Large intestine (tissue), 3 donors: ENCODE results near the gene C14orf119. TPM values are rescaled to one million over a fixed set of nuclear protein-coding genes. Genes with fewer than 3 reads are reported as not detected.

Source experiments
- DNase-seq, 2 donors: peaks; one replicate each; pipeline versions ENCODE4 v3.0.0 to v3.0.0-alpha.2; 2013
- H3K27ac ChIP-seq: one replicate; pipeline ENCODE4 v1.5.1; 2013; ENCODE audit warnings: low read length
- H3K27me3 ChIP-seq: 2 replicates; pipeline ENCODE4 v1.6.1; 2013; ENCODE audit warnings: low read length; ENCODE audit not compliant: control insufficient read depth, insufficient read depth
- H3K36me3 ChIP-seq: 2 replicates; pipeline ENCODE4 v1.6.1; 2013; ENCODE audit warnings: low read length; ENCODE audit not compliant: control insufficient read depth, insufficient read depth
- H3K4me1 ChIP-seq: one replicate; pipeline ENCODE4 v1.6.1; 2013; ENCODE audit warnings: low read length; ENCODE audit not compliant: control insufficient read depth, insufficient read depth
- H3K4me3 ChIP-seq: one replicate; pipeline ENCODE4 v1.5.1; 2013; ENCODE audit warnings: low read length
- H3K9me3 ChIP-seq: one replicate; pipeline ENCODE4 v1.6.1; 2013; ENCODE audit warnings: mild to moderate bottlenecking, low read depth, low read length, moderate library complexity; ENCODE audit not compliant: control insufficient read depth
- WGBS: methylation state at CpG from one replicate; pipeline ENCODE4 v1.1.5; 2013; ENCODE audit warnings: low lambda C conversion rate; ENCODE audit not compliant: insufficient coverage; 5-methylcytosine and 5-hydroxymethylcytosine counted together
- polyA plus RNA-seq: library from polyadenylated mRNA; unstranded; fragments of 120-200 nt; gene quantifications from one replicate; pipeline ENCODE4 v1.2.1, GENCODE V29; 2013

C14orf119 gene
- polyA plus RNA-seq, 1 donor: 60.9 TPM

DNA sequence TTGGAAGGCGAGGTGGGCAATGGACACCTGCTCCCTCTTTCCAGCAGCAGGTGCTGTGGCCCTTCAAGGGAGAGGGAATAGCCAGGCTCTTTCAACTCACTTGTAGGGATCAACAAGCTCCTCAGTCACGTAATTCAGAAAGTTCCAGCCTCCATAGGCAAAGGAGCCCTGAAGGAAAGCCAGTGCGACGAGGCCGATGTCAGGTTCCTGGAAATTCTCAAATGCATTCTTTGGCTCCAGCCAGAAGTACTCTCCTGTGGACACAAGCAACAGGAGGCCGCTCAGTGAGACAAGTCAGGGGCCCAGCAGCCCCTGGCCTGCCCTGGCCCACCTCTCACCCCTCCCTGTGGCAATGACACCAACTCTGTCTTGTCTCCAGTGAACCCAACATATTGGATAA, 45.1 kb downstream of the C14orf119 start:
- Histone ChIP-seq H3K4me3 (no peak overlapping the region), H3K9me3 (no peaks in the 10 kb centered on the region), H3K36me3 (peaks cover 54% of the 10 kb centered on the region), H3K27me3 (no peaks in the 10 kb centered on the region), H3K4me1 (no peaks in the 10 kb centered on the region), H3K27ac (no peak overlapping the region)
- DNase-seq: no peak
- no CpG with 5 or more reads among the region's 6 CpGs for WGBS

DNA sequence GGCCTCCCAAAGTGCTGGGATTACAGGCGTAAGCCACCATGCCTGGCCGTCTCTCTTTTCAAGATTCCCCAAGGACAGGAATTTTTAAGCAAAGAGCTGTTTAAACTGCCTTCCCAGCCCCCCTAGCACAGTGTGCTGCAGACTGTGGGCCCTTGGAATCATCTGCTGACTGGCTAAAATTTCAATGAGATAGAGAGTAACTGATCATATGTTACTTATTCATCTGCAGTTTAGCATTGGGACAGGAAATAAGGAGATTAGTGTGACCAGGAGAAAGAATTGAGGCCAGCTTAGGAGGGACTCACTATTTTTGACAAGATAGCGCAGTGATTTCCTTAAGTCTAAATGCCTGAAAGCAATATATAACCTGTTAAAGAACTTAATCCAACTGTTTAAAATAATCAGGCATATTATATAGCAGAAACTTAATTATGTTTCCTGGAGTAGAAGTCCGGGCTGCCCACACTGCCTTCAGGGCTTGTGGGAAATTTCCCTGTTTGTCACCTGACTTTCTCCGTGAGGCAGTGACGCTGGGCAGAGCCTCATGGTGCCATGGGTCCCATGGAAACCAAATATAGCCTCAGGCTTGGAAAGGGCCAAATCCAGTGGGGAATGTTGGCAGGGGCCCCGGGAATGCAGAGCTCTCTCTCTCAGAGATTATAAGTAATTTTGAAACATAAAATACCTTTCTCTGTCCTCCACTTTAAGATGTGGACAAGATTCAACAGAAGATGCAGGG, 46.6 kb downstream of the C14orf119 start:
- no peak overlapping the region for H3K27ac ChIP-seq
- H3K9me3 ChIP-seq: no peaks in the 10 kb centered on the region
- WGBS: no CpG with 5 or more reads among the region's 7 CpGs
- DNase-seq: peak in 1 of 2 donors; percentile 27
- H3K4me1 ChIP-seq: peaks cover 6% of the 10 kb centered on the region
- peaks cover 44% of the 10 kb centered on the region for H3K36me3 ChIP-seq
- H3K4me3 ChIP-seq: no peak overlapping the region
- no peaks in the 10 kb centered on the region for H3K27me3 ChIP-seq

DNA sequence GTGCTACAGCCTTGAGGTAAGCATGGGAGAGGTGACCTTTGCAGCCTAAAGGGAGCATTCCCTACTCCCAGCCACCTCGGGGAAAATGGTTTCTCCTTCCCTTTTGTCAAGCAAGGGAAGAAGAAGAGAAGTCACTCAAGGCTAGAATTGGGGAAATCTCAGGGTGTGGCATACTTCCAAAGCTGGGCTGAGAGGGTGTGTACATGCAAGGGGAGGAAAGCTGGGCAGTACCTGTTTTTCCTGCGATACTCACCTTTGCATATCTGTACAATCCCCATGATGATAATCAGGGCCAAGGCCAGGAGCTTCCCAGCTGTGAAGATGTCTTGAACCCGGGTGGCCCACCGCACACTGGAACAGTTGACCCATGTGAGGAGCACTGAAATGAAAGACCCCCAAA, 47.5 kb downstream of the C14orf119 start:
- no peak overlapping the region for H3K4me3 ChIP-seq
- peaks cover 6% of the 10 kb centered on the region for H3K4me1 ChIP-seq
- DNase-seq: no peak
- H3K27me3 ChIP-seq: no peaks in the 10 kb centered on the region
- H3K27ac ChIP-seq: no peak overlapping the region
- WGBS: no CpG with 5 or more reads among the region's 4 CpGs
- H3K9me3 ChIP-seq: no peaks in the 10 kb centered on the region
- peaks cover 41% of the 10 kb centered on the region for H3K36me3 ChIP-seq

DNA sequence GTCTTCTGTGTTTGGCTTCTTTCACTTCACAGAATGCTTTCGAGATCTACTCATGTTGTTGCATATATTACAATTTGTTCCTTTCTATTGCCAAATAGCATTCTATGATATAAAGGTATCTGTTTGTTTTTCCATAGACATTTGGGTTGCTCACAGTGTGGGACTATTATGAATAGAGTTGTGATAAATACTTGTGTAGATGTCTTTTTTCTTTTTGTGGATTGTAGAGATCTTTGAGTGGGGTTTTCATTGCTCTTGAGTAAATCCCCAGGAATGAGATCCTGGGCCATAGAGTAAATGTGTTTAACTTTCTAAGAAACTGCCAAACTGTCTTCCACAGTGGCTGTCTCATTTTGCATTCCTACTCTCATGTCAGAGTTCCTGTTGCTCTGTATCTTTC, 48.6 kb downstream of the C14orf119 start:
- no peak overlapping the region for H3K27ac ChIP-seq
- H3K4me3 ChIP-seq: no peak overlapping the region
- H3K9me3 ChIP-seq: no peaks in the 10 kb centered on the region
- WGBS: no CpG with 5 or more reads among the region's 1 CpG
- H3K4me1 ChIP-seq: peaks cover 6% of the 10 kb centered on the region
- DNase-seq: no peak
- peaks cover 33% of the 10 kb centered on the region for H3K36me3 ChIP-seq
- H3K27me3 ChIP-seq: no peaks in the 10 kb centered on the region

DNA sequence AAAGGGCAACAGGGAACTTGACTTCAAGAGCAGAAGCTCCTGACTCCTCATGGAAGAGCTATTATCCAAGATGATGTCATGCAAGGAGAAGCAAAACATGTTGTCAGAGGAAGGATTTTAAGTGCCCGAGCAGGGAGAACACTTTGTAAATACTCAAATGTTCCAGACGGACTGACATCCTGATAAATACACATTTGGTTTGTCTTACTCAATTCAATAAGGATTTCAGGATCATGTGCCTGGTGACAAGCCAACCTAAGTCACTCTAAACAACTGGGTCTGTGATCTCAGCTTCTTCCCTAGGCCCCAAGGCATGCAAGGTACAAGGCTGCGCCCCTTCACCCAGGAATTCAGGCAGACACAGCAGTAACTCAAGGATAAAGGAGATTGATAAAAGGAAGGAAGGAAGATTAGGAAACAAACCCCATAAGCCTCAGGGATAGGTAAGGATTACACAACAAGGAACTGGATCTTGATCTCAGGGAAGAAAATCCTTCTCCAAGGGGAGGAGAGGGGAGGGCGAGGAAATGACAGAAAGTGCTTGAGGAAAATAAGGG, 50.6 kb downstream of the C14orf119 start:
- Histone ChIP-seq H3K9me3 (no peaks in the 10 kb centered on the region), H3K4me3 (no peak overlapping the region), H3K36me3 (peaks cover 22% of the 10 kb centered on the region), H3K27ac (peak overlapping the region; percentile 80), H3K27me3 (no peaks in the 10 kb centered on the region), H3K4me1 (peaks cover 6% of the 10 kb centered on the region)
- no CpG with 5 or more reads among the region's 4 CpGs for WGBS
- DNase-seq: peak; percentile 85 to 91

DNA sequence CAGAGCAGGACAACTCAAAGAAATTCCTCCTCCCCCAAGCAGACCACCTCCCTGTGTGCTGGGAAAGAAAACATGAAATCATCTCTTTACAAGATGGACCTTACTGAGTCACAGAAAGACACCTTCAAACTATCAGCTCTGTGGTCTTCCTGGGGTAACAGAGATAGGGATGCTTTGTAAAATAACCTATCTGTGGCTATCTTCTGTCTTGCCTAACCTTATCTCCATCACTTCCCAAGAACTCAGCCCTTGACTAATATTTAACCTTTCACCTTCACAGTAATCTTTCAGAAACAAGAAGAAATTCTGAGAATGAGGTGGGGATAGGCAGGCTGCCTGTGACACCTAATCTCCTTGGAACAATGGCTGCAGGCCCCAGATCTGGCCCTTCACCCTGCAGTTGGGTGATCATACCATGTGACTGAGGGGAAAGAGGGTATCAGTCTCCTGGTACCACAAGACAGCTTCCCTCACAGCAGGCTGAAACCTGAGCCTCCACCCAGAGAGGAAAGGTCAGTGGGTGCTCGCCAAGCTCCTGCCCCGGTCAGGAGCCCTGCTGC, 51.1 kb downstream of the C14orf119 start:
- peaks cover 6% of the 10 kb centered on the region for H3K4me1 ChIP-seq
- peak overlapping the region; percentile 80 for H3K27ac ChIP-seq
- H3K9me3 ChIP-seq: no peaks in the 10 kb centered on the region
- DNase-seq: peak; percentile 44 to 57
- H3K36me3 ChIP-seq: peaks cover 27% of the 10 kb centered on the region
- H3K27me3 ChIP-seq: no peaks in the 10 kb centered on the region
- H3K4me3 ChIP-seq: no peak overlapping the region
- WGBS: no CpG with 5 or more reads among the region's 2 CpGs

DNA sequence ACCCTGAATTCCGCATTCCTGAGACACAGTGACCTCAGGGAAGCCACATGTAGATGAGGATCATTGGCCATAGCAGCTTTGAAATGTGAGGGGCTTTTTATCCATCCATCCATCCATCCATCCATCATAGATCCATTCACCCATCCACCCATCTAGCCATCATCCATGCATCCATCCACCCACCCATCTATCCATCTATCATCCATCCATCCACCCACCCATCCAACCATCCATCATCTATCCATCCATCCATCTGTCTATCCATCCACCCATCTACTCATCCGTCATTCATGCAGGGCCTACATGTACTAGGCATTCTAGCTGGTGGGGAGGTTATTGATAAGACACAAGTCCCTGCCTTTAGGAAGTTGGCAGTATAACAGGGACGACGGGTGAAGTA, 51.7 kb downstream of the C14orf119 start:
- H3K9me3 ChIP-seq: no peaks in the 10 kb centered on the region
- no peak for DNase-seq
- H3K27ac ChIP-seq: peak overlapping the region; percentile 80
- H3K36me3 ChIP-seq: peaks cover 24% of the 10 kb centered on the region
- H3K4me3 ChIP-seq: no peak overlapping the region
- WGBS: 100% methylated on average over 2 of the region's 4 CpGs
- no peaks in the 10 kb centered on the region for H3K27me3 ChIP-seq
- H3K4me1 ChIP-seq: peaks cover 6% of the 10 kb centered on the region

DNA sequence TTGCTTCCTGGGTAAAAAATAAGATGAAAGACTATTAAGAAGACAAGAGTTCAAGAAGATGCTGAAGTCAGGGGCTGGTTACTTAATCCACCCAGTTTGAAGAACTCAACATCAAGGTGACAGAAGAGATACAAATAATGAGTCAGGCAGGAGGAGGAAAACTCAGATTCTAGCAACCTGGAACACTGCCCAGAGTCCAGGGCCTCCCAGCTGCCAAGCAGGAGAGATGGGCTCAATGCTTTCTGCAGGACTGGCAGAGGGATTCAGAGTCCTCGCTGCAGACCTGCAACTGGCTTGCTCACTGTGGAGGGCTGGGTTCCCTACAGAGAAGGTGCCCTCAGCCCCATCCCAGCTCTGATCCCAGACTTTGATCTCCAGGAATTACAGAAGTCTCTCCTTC, 52.4 kb downstream of the C14orf119 start:
- Histone ChIP-seq H3K27me3 (no peaks in the 10 kb centered on the region), H3K4me1 (peaks cover 6% of the 10 kb centered on the region), H3K27ac (no peak overlapping the region), H3K36me3 (peaks cover 22% of the 10 kb centered on the region), H3K9me3 (no peaks in the 10 kb centered on the region), H3K4me3 (no peak overlapping the region)
- no CpG with 5 or more reads among the region's 1 CpG for WGBS
- DNase-seq: no peak

DNA sequence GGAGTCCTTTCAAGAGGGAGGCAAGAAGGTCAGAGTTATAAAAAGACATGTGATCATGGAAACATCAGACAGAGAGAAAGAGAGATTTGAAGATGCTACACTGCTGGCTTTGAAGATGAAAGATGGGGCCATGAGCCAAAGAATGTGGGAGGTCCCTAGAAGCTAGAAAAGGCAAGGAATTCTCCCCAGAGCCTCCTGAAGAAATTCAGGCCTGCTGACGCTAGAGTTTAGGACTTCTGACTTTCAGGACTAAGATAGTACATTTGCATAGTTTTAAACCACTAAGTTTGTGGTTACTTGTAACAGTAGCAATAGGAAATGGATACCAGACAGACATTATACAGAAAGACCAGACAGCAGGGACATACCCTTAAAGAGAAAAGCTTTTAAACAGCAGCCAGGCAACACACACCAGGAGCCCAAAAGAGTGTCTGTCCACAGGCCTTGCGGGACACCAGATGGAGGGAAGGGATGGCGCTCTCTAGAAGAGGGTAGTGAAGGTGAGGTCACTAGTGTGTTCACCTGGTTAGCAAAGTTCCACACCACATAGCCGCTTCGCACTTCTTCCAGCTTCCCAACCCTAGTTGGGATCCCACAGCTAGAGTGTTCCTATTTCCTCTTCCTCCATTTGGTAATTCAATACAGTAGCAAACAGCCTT, 53.4 kb downstream of the C14orf119 start:
- no peak for DNase-seq
- no CpG with 5 or more reads among the region's 5 CpGs for WGBS
- no peak overlapping the region for H3K4me3 ChIP-seq
- H3K4me1 ChIP-seq: peaks cover 15% of the 10 kb centered on the region
- H3K27ac ChIP-seq: no peak overlapping the region
- no peaks in the 10 kb centered on the region for H3K27me3 ChIP-seq
- H3K9me3 ChIP-seq: no peaks in the 10 kb centered on the region
- peaks cover 15% of the 10 kb centered on the region for H3K36me3 ChIP-seq

DNA sequence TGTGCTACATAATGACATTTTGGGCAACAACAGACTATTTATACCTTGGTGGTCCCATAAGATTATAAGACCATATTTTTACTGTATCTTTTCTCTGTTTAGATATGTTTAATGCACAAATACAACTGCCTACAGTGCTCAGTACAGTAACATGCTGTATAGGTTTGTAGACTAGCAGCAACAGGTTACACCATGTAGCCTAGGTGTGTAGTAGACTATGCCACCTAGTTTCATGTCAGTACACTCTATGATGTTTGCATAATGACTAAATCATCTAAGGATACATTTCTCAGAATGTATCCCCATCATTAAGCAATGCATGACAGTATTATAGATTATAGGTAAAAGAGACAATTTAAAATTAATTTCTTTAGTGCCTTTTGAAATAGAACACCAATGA, 54.4 kb downstream of the C14orf119 start:
- Histone ChIP-seq H3K9me3 (no peaks in the 10 kb centered on the region), H3K27me3 (no peaks in the 10 kb centered on the region), H3K36me3 (peaks cover 15% of the 10 kb centered on the region), H3K4me1 (peaks cover 25% of the 10 kb centered on the region), H3K4me3 (no peak overlapping the region), H3K27ac (no peak overlapping the region)
- DNase-seq: no peak
